ENCODE data around the gene GPR176. TPM values are rescaled to one million over a fixed set of nuclear protein-coding genes. Genes with fewer than 3 reads are reported as not detected.

GPR176 gene
- total RNA-seq, 1 experiment from 2014 or later = 9.8 TPM

DNA sequence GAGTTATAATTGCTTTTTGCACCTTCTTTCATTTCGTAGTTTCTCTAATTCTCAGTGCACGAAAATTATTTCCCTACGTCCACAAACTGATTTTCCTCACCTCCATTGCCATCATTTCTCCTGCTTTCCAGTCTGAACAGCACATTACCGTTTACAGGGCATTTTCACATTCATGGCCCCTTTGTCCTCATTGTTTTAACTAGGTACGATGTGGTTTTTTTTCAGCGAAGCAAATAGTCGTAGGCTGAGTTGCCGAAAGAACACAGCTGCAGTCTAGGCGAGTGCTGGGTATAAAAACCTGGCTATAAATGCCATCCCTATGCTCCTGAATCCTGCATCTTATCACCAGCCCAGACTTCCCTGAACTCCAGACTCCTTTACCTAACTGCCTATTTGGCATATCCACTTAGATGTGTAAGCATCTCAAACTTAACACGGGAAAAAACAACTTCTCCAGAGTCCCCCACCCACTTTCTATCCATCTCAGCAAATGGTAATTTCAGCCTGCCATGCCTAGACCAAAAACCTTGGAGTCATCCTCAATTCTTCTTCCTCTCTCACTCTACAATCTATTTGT is 136.7 kb downstream of the GPR176 start:
- CTCF ChIA-PET = interaction anchor here (0.9 kb wide), 1 partner anchor 97 kb away, joined by 3 read pairs; no protein-coding TSS in a partner anchor
- Histone ChIP-seq H3K4me3 (ENCODE audit: low read depth, low read length) (peak overlapping the region; percentile 92), H3K27me3 (replicated peaks; ENCODE audit: control insufficient read depth, insufficient read depth, low read length) (no peaks in the 10 kb centered on the region), H3K36me3 (ENCODE audit: control insufficient read depth, insufficient read depth, low read length) (no peaks in the 10 kb centered on the region), H3K9me3 (no peaks in the 10 kb centered on the region), H3K4me1 (peaks cover 32% of the 10 kb centered on the region)
- POLR2A ChIA-PET = interaction anchor here (0.6 to 1.5 kb wide), 2 partner anchors 151 to 242 kb away, joined by 3 to 5 read pairs; partner anchors contain the start of gene EIF2AK4
- H3K36me3 Mint-ChIP-seq (ENCODE audit: insufficient read depth, unreplicated experiment) = no peaks in the 10 kb centered on the region
- TF ChIP-seq, protein P1, sequence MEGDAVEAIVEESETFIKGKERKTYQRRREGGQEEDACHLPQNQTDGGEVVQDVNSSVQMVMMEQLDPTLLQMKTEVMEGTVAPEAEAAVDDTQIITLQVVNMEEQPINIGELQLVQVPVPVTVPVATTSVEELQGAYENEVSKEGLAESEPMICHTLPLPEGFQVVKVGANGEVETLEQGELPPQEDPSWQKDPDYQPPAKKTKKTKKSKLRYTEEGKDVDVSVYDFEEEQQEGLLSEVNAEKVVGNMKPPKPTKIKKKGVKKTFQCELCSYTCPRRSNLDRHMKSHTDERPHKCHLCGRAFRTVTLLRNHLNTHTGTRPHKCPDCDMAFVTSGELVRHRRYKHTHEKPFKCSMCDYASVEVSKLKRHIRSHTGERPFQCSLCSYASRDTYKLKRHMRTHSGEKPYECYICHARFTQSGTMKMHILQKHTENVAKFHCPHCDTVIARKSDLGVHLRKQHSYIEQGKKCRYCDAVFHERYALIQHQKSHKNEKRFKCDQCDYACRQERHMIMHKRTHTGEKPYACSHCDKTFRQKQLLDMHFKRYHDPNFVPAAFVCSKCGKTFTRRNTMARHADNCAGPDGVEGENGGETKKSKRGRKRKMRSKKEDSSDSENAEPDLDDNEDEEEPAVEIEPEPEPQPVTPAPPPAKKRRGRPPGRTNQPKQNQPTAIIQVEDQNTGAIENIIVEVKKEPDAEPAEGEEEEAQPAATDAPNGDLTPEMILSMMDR (IDR thresholded peaks at IDR 0.05; ENCODE audit: insufficient read depth in 1 of 2, low read depth in 1 of 2, low read length in 1 of 2, severe bottlenecking in 1 of 2, unreplicated experiment in 1 of 2) = no peak
- H3K27ac Mint-ChIP-seq (ENCODE audit: unreplicated experiment) = peak overlapping the region; percentile 21
- H3K4me3 Mint-ChIP-seq (ENCODE audit: unreplicated experiment) = peak overlapping the region; percentile 72
- no peaks in the 10 kb centered on the region for H3K9me3 Mint-ChIP-seq (ENCODE audit: unreplicated experiment)
- no peaks in the 10 kb centered on the region for H3K27me3 Mint-ChIP-seq (ENCODE audit: insufficient read depth, unreplicated experiment)
- no peak for DNase-seq
- BruUV-seq (replicated peaks) = TSS peak; percentile 72
- intact Hi-C loops (cut with micrococcal nuclease; ENCODE audit: unreplicated experiment) = loop anchor here (2.0 to 10.0 kb wide), 2 partner anchors 193 to 221 kb away; no protein-coding TSS in a partner anchor
- peaks cover 24% of the 10 kb centered on the region for H3K4me1 Mint-ChIP-seq (ENCODE audit: low read depth, unreplicated experiment)

DNA sequence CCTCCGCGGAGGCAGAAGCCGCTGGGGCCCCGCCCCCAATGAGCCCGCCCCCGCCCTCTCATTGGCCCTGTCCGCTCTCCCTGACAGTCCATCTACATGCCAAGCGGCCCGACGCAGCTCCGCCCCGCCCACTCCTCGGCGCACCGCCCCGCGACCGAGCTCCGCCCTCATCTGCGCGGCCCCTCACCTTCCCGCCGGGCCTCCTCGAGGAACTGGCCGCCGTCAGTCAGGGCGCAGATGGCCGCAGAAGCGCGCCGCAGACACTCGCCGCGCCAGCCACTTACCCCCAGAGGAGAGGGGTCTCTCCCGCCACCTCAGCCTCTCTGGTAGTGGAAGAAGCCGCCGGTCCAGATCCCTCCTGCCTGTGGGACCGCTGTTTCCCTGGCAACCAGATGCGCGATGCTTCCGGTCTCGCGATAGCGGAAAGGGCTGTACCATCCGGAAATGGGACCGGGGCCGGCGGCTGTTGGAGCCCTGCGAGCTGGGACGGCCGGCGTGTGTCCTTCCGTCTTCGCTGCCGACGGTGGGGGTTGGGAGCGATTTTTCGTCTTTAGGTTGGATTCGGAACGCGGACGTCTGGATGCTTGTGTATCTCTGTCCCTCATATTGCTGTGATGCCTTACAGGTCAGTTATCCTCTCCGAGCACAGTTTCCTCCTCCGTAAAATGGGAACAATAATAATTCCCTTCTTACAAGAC is 137.5 kb downstream of the GPR176 start, which contains the start of gene FSIP1:
FSIP1 (minus strand) TSS at position 401 of the 698 bp plus-strand sequence. CDS start 6,317 bp downstream, outside the sequence.
- Mint-ChIP-seq H3K9me3 (ENCODE audit: unreplicated experiment) (no peaks in the 10 kb centered on the region), H3K36me3 (ENCODE audit: insufficient read depth, unreplicated experiment) (no peaks in the 10 kb centered on the region), H3K4me1 (ENCODE audit: low read depth, unreplicated experiment) (peaks cover 24% of the 10 kb centered on the region), H3K27me3 (ENCODE audit: insufficient read depth, unreplicated experiment) (no peaks in the 10 kb centered on the region), H3K4me3 (ENCODE audit: unreplicated experiment) (peak within 1 kb of the TSS; percentile 72), H3K27ac (ENCODE audit: unreplicated experiment) (peak within 1 kb of the TSS; percentile 21)
- Histone ChIP-seq H3K4me3 (ENCODE audit: low read depth, low read length) (peak within 1 kb of the TSS; percentile 92), H3K4me1 (peaks cover 28% of the 10 kb centered on the region), H3K9me3 (no peaks in the 10 kb centered on the region), H3K27me3 (replicated peaks; ENCODE audit: control insufficient read depth, insufficient read depth, low read length) (no peaks in the 10 kb centered on the region), H3K36me3 (ENCODE audit: control insufficient read depth, insufficient read depth, low read length) (no peaks in the 10 kb centered on the region)
- TF ChIP-seq, protein P1 (IDR thresholded peaks at IDR 0.05; ENCODE audit: insufficient read depth in 1 of 2, low read depth in 1 of 2, low read length in 1 of 2, severe bottlenecking in 1 of 2, unreplicated experiment in 1 of 2) = no peak
- no TSS peak for BruUV-seq (replicated peaks)
- ChIA-PET POLR2A (interaction anchor here (0.6 to 1.5 kb wide), 2 partner anchors 151 to 243 kb away, joined by 3 to 5 read pairs; partner anchors contain the start of gene EIF2AK4), CTCF (interaction anchor here (0.6 to 1.1 kb wide), 8 partner anchors 26 to 435 kb away, joined by 3 to 9 read pairs (median 4); no protein-coding TSS in a partner anchor)
- intact Hi-C loops (cut with micrococcal nuclease; ENCODE audit: unreplicated experiment) = loop anchor here (2.0 to 10.0 kb wide), 2 partner anchors 194 to 222 kb away; no protein-coding TSS in a partner anchor
- DNase-seq = peak; percentile 97

DNA sequence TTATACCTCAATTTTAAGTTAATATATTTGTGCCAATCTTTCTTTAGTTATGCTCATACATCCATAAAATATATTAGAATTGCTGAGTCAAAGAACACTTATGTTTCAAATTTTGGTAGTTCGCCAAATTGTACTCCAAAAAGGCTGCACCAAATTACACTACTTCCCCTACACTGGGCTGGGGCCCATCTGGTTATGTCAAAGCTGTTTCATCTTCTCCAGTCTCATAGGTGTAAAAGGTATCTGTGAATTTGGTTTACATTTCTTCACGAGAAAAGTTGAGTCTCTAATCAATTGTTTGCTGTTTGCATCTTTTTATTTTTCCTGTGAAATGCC is 138.1 kb downstream of the GPR176 start:
- TSS peak; percentile 41 for BruUV-seq (replicated peaks)
- H3K4me1 Mint-ChIP-seq (ENCODE audit: low read depth, unreplicated experiment) = peaks cover 29% of the 10 kb centered on the region
- CTCF ChIA-PET = interaction anchor here (0.8 to 1.1 kb wide), 4 partner anchors 25 to 436 kb away, joined by 3 to 9 read pairs (median 4); no protein-coding TSS in a partner anchor

More for the DNA sequence above, 138.1 kb downstream of the GPR176 start:
- Histone ChIP-seq H3K4me3 (ENCODE audit: low read depth, low read length) (peak overlapping the region; percentile 44), H3K36me3 (ENCODE audit: control insufficient read depth, insufficient read depth, low read length) (no peaks in the 10 kb centered on the region), H3K27me3 (replicated peaks; ENCODE audit: control insufficient read depth, insufficient read depth, low read length) (no peaks in the 10 kb centered on the region), H3K9me3 (no peaks in the 10 kb centered on the region), H3K4me1 (peaks cover 24% of the 10 kb centered on the region)
- H3K9me3 Mint-ChIP-seq (ENCODE audit: unreplicated experiment) = no peaks in the 10 kb centered on the region
- H3K27me3 Mint-ChIP-seq (ENCODE audit: insufficient read depth, unreplicated experiment) = no peaks in the 10 kb centered on the region
- POLR2A ChIA-PET = interaction anchor here (1.5 kb wide), 1 partner anchor 152 kb away, joined by 5 read pairs; the partner anchor contains the start of gene EIF2AK4
- H3K36me3 Mint-ChIP-seq (ENCODE audit: insufficient read depth, unreplicated experiment) = no peaks in the 10 kb centered on the region
- peak overlapping the region; percentile 72 for H3K4me3 Mint-ChIP-seq (ENCODE audit: unreplicated experiment)
- TF ChIP-seq, protein P1 (IDR thresholded peaks at IDR 0.05; ENCODE audit: insufficient read depth in 1 of 2, low read depth in 1 of 2, low read length in 1 of 2, severe bottlenecking in 1 of 2, unreplicated experiment in 1 of 2) = no peak
- intact Hi-C loops (cut with micrococcal nuclease; ENCODE audit: unreplicated experiment) = loop anchor here (2.0 to 10.0 kb wide), 2 partner anchors 195 to 223 kb away; no protein-coding TSS in a partner anchor
- DNase-seq = no peak
- H3K27ac Mint-ChIP-seq (ENCODE audit: unreplicated experiment) = peak overlapping the region; percentile 21
